Measurements from ENCODE around the gene KLRD1. TPM values are rescaled to one million over a fixed set of nuclear protein-coding genes. Genes with fewer than 3 reads are reported as not detected.

Gene KLRD1, protein sequence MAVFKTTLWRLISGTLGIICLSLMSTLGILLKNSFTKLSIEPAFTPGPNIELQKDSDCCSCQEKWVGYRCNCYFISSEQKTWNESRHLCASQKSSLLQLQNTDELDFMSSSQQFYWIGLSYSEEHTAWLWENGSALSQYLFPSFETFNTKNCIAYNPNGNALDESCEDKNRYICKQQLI
- polyA plus RNA-seq (2012; ENCODE audit: low read depth, missing spikeins) = 0.33 TPM

DNA sequence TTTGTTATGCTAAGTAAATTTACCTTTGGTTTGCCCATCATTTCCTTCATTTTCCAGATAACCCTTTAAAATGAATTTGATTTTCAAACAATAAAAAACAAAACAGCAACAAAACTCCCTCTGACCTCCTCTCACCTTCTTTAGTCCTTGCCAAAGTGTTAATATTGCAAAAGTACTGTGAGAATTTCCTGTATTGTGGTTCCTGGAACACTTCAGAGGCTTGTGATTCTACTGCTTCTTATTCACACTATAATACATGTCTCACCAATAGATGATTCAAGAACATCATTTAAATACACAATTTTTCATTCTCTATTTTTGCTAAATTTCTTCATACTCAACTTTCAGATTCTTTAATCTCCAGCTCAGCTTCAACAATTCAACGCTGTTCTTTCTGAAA lies at the start of gene KLRD1:
TSS of gene KLRD1 (plus strand) at position 241 of the 400 bp plus-strand sequence. CDS start 208 bp downstream, outside the sequence.
- FAIRE-seq (no peak), DNase-seq (ENCODE audit: insufficient read length, low spot score) (no peak)
- no peak for TF ChIP-seq TAF1 (IDR thresholded peaks at IDR 0.05; ENCODE audit: low read depth, low read length)
- TF ChIP-seq POLR2A (IDR thresholded peaks at IDR 0.05; ENCODE audit: low read depth, low read length) = no peak
- no peak for TF ChIP-seq POLR2AphosphoS5 (IDR thresholded peaks at IDR 0.05; ENCODE audit: low read depth, low read length)
- TF ChIP-seq POU2F2 (IDR thresholded peaks at IDR 0.05; ENCODE audit: low read depth, low read length) = no peak
- TF ChIP-seq PAX5 (IDR thresholded peaks at IDR 0.05; ENCODE audit: insufficient read depth, low read length, severe bottlenecking) = no peak
- no peak for TF ChIP-seq SPI1 (IDR thresholded peaks at IDR 0.05; ENCODE audit: low read depth, low read length)

DNA sequence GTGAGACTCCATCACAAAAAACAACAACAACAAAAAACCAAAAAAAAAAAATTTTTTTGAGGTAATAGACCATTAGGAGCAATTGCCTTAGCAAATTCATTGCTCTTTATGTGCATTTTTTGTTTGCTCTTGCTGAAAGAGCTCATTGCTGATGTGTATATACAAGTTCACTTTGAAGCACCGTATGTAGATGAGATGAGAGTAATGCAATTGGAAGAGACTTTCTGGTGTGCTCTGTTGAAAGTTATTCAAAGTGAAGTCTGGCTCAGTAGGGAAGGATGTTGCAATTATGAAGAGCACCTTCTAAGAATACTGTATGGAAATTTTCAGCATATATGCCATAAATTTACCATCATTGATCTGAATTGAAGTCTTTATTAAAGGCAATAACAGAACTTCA lies 46.7 kb upstream of the KLRD1 start:
- DNase-seq (ENCODE audit: insufficient read length, low spot score) (no peak), FAIRE-seq (no peak)
- no peak for TF ChIP-seq POLR2AphosphoS5 (IDR thresholded peaks at IDR 0.05; ENCODE audit: low read depth, low read length)
- TF ChIP-seq POLR2A (IDR thresholded peaks at IDR 0.05; ENCODE audit: low read depth, low read length) = no peak
- no peak for TF ChIP-seq PAX5 (IDR thresholded peaks at IDR 0.05; ENCODE audit: insufficient read depth, low read length, severe bottlenecking)
- no peak for TF ChIP-seq TAF1 (IDR thresholded peaks at IDR 0.05; ENCODE audit: low read depth, low read length)
- TF ChIP-seq SPI1 (IDR thresholded peaks at IDR 0.05; ENCODE audit: low read depth, low read length) = no peak
- no peak for TF ChIP-seq POU2F2 (IDR thresholded peaks at IDR 0.05; ENCODE audit: low read depth, low read length)

DNA sequence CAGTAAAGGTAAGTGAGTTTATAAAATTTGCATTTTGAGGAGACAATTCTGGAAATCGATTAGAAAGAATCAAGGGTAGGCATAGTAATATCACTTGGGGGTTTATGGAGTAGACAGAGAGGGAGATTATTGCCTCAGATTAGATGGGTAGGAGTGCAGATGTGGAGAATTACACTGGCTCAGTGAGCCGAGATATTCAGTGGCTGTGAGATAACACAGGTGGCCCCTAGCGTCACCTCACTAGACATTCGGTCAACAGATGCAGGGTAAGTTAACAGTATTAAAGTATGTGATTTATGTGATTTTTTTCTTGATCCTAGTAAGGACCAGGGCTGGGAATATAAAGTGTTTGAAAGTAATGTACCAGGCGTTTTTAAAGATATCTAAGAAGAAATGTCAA lies 39.6 kb upstream of the KLRD1 start:
- no peak for FAIRE-seq
- no peak for DNase-seq (ENCODE audit: insufficient read length, low spot score)
- TF ChIP-seq PAX5 (IDR thresholded peaks at IDR 0.05; ENCODE audit: insufficient read depth, low read length, severe bottlenecking) (no peak), TAF1 (IDR thresholded peaks at IDR 0.05; ENCODE audit: low read depth, low read length) (no peak), SPI1 (IDR thresholded peaks at IDR 0.05; ENCODE audit: low read depth, low read length) (no peak), POLR2A (IDR thresholded peaks at IDR 0.05; ENCODE audit: low read depth, low read length) (no peak), POLR2AphosphoS5 (IDR thresholded peaks at IDR 0.05; ENCODE audit: low read depth, low read length) (no peak), POU2F2 (IDR thresholded peaks at IDR 0.05; ENCODE audit: low read depth, low read length) (no peak)

DNA sequence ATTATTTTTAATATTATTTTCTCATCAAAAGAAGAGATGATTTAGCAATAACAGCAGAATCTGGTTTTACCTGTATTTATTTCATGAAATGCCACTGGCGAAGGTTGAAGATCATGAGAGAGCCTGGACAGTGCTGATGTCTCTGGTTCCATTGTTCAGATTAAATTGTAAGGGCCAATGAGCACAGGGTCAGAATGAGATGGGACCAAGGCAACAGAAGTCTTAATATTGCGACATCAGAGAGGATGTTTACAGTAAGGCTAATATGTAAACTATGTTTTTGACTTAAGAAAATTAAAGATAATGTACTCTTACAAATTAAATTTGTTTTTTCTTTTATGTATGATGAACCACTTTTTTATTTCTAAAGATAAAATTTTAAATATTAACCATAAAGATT lies 35.2 kb upstream of the KLRD1 start:
- FAIRE-seq = no peak

DNA sequence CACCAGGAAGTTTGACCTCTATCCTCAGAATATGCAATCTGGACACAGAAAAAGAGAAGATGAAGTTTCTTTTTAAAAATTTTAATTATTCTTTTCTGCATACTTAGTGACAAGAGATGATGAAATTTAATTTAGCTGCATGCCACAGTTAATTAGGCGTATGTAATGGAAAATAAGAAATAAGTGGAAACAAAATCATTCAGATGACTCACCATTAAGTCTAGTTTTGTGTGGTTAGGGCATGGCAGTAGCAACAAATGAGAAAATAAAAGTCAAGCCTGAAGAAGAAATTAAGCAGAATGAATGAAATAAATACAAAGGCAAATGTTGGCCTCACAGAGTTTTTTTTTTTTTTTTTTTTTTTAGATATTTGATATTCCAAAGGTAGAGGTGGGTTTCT lies 30.9 kb upstream of the KLRD1 start:
- no peak for TF ChIP-seq SPI1 (IDR thresholded peaks at IDR 0.05; ENCODE audit: low read depth, low read length)
- TF ChIP-seq POU2F2 (IDR thresholded peaks at IDR 0.05; ENCODE audit: low read depth, low read length) = no peak
- no peak for TF ChIP-seq POLR2AphosphoS5 (IDR thresholded peaks at IDR 0.05; ENCODE audit: low read depth, low read length)
- no peak for TF ChIP-seq PAX5 (IDR thresholded peaks at IDR 0.05; ENCODE audit: insufficient read depth, low read length, severe bottlenecking)
- no peak for TF ChIP-seq POLR2A (IDR thresholded peaks at IDR 0.05; ENCODE audit: low read depth, low read length)
- TF ChIP-seq TAF1 (IDR thresholded peaks at IDR 0.05; ENCODE audit: low read depth, low read length) = no peak
- DNase-seq (ENCODE audit: insufficient read length, low spot score) (no peak), FAIRE-seq (no peak)

More for the DNA sequence above, 35.2 kb upstream of the KLRD1 start:
- DNase-seq (ENCODE audit: insufficient read length, low spot score) = no peak
- TF ChIP-seq SPI1 (IDR thresholded peaks at IDR 0.05; ENCODE audit: low read depth, low read length) (no peak), POLR2A (IDR thresholded peaks at IDR 0.05; ENCODE audit: low read depth, low read length) (no peak), POLR2AphosphoS5 (IDR thresholded peaks at IDR 0.05; ENCODE audit: low read depth, low read length) (no peak), TAF1 (IDR thresholded peaks at IDR 0.05; ENCODE audit: low read depth, low read length) (no peak), PAX5 (IDR thresholded peaks at IDR 0.05; ENCODE audit: insufficient read depth, low read length, severe bottlenecking) (no peak), POU2F2 (IDR thresholded peaks at IDR 0.05; ENCODE audit: low read depth, low read length) (no peak)

DNA sequence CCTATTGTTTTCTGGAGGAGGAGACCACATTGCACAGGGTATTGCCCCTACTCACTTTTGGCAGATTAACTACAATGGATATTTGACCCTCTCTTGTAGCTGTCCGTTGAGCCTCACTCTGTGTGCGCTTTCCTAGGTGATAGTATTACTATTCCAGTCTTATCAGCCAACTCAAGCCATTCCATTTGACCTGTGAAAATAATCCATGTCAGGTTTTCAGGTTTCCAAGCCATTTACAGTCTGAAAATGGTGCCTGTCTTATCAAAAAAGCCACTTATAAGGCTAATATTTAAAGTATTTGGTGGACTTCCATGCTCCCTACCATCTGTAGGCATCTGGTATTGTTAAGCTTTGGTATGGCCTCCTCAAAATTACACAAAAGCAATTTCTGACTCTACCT lies 29.6 kb upstream of the KLRD1 start:
- no peak for FAIRE-seq
- no peak for DNase-seq (ENCODE audit: insufficient read length, low spot score)
- no peak for TF ChIP-seq SPI1 (IDR thresholded peaks at IDR 0.05; ENCODE audit: low read depth, low read length)
- TF ChIP-seq POLR2AphosphoS5 (IDR thresholded peaks at IDR 0.05; ENCODE audit: low read depth, low read length) = no peak
- no peak for TF ChIP-seq PAX5 (IDR thresholded peaks at IDR 0.05; ENCODE audit: insufficient read depth, low read length, severe bottlenecking)
- no peak for TF ChIP-seq POLR2A (IDR thresholded peaks at IDR 0.05; ENCODE audit: low read depth, low read length)
- TF ChIP-seq POU2F2 (IDR thresholded peaks at IDR 0.05; ENCODE audit: low read depth, low read length) = no peak
- no peak for TF ChIP-seq TAF1 (IDR thresholded peaks at IDR 0.05; ENCODE audit: low read depth, low read length)

DNA sequence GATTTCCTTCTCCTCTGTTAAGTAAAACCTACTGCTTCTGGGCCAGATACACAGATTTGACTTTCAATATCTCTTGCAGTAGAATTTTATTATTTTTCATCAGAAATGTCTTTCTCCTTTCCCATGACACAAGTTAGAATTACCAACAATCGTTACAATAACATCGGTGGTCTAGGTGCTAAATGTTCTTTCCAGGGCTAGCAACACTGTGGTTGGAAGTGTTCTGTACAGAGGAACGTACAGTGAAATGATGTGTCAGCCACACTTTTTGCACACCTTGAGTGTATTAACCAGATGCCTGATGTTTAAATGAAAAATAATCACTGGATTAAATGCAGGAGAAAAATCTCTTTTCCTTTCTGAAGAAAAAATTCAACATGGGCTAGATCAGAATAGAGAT lies 27.7 kb upstream of the KLRD1 start:
- TF ChIP-seq TAF1 (IDR thresholded peaks at IDR 0.05; ENCODE audit: low read depth, low read length) = no peak
- TF ChIP-seq SPI1 (IDR thresholded peaks at IDR 0.05; ENCODE audit: low read depth, low read length) = no peak
- TF ChIP-seq POU2F2 (IDR thresholded peaks at IDR 0.05; ENCODE audit: low read depth, low read length) = no peak
- no peak for TF ChIP-seq POLR2A (IDR thresholded peaks at IDR 0.05; ENCODE audit: low read depth, low read length)
- TF ChIP-seq POLR2AphosphoS5 (IDR thresholded peaks at IDR 0.05; ENCODE audit: low read depth, low read length) = no peak
- TF ChIP-seq PAX5 (IDR thresholded peaks at IDR 0.05; ENCODE audit: insufficient read depth, low read length, severe bottlenecking) = no peak
- DNase-seq (ENCODE audit: insufficient read length, low spot score) (no peak), FAIRE-seq (no peak)

DNA sequence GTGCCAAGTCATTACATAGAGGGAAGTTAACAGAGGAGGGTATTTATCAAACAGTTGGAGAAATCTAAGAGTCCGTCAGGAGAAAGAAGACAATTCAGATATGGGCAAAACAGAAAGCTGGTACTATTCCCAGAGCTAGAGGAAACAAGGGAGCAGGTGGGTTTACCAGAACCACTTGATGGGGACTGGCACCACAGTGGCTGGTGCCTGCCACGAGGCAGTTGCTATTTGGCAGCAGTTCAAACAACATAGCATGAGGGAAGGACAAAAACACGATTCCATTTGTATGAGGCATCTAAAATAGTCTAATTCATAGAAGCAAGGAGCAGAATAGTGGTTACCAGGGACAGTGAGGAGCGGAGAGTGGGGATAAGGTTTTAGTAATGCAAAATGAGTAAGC lies 24.6 kb upstream of the KLRD1 start:
- TF ChIP-seq POU2F2 (IDR thresholded peaks at IDR 0.05; ENCODE audit: low read depth, low read length) = no peak
- no peak for TF ChIP-seq PAX5 (IDR thresholded peaks at IDR 0.05; ENCODE audit: insufficient read depth, low read length, severe bottlenecking)
- TF ChIP-seq POLR2AphosphoS5 (IDR thresholded peaks at IDR 0.05; ENCODE audit: low read depth, low read length) = no peak
- TF ChIP-seq POLR2A (IDR thresholded peaks at IDR 0.05; ENCODE audit: low read depth, low read length) = no peak
- no peak for TF ChIP-seq TAF1 (IDR thresholded peaks at IDR 0.05; ENCODE audit: low read depth, low read length)
- TF ChIP-seq SPI1 (IDR thresholded peaks at IDR 0.05; ENCODE audit: low read depth, low read length) = no peak
- DNase-seq (ENCODE audit: insufficient read length, low spot score) (no peak), FAIRE-seq (no peak)

DNA sequence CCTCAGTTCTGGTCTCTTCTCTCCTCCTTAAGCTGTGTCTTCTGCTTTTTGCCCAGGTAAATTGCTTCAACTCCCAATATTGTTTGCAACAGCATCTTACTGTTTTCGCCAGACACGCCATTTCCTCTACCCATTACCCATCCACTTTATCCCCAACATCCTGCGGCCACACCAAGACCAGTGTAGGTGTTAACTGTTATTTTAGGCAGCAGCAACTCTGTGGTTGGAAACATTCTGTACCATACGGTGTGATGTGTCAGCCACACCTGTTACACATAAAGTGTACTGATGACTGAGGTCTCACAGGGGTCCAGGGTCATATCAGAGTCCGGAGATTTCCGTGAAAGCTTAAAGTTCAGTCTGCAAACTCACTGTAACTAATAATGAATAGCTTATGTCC lies 21.8 kb upstream of the KLRD1 start:
- FAIRE-seq = peak; percentile 95
- TF ChIP-seq TAF1 (IDR thresholded peaks at IDR 0.05; ENCODE audit: low read depth, low read length) (no peak), POU2F2 (IDR thresholded peaks at IDR 0.05; ENCODE audit: low read depth, low read length) (0 out of 2 replicates have a peak, but pooled peaks have one; percentile 33)

More for the DNA sequence above, 21.8 kb upstream of the KLRD1 start:
- no peak for DNase-seq (ENCODE audit: insufficient read length, low spot score)
